ENCODE data around the gene SLAMF6.
A peak's percentile ranks its signal among the peaks of the same experiment; 100 is the strongest.
"Not testable (repeated sequence)": the region's sequence is repeated elsewhere in the genome, so short reads cannot be mapped to it uniquely, and the experiment has no call there.

The SLAMF6 gene

GRCh38 chr1:160538985-160539651 lies 16.1 kb upstream of the SLAMF6 start:
- CTCF ChIA-PET, result interaction anchor here (0.8 to 3.3 kb wide), 4 partner anchors 11 to 110 kb away, joined by 3 to 20 read pairs (median 16); no protein-coding TSS in a partner anchor
- no peak for DNase-seq (ENCODE audit: extremely low spot score)

DNA sequence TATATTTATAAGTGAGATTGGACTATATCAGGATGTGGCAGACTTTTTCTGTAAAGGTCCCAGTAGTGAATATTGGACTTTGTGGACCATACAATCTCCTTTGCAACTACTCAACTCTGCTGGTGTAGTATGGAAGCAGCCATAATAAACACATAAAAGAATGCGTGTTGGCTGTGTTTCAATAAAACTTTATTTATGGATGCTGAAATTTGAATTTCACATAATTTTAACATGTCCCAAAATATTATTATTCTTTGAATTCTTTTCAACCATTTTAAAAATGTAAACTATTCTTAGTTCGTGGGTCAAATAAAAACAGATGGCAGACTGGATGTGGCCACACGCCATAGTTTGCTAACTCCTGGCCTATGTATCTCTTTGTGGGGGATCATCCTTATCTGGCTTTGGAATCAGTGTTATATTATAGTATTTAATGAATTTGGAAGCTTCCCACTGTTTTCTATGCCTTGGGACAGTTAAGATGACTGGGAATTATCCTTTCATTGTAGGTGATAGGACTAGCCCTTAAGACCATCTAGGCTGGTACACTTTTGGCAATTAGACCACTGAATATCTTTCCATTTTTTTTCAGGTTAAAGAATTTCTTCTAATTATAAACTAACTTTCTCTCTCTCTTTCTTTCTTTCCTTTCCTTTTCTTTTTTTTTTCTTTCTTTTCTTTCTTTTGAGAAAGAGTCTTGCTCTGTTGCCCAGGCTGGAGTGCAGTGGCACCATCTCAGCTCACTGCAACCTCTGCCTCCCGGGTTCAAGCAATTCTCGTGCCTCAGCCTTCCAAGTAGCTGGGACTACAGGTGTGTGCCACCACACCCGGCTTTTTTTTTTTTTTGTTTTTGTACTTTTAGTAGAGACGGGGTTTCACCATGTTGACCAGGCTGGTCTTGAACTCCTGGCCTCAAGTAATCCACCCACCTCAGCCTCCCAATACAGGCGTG lies 14.9 kb upstream of the SLAMF6 start:
- POLR2A ChIA-PET, result interaction anchor here (0.7 kb wide), 1 partner anchor 1079 kb away, joined by 4 read pairs; no protein-coding TSS in a partner anchor

More at GRCh38 chr1:160538985-160539651, 16.1 kb upstream of the SLAMF6 start:
- TF ChIP-seq, protein P1, sequence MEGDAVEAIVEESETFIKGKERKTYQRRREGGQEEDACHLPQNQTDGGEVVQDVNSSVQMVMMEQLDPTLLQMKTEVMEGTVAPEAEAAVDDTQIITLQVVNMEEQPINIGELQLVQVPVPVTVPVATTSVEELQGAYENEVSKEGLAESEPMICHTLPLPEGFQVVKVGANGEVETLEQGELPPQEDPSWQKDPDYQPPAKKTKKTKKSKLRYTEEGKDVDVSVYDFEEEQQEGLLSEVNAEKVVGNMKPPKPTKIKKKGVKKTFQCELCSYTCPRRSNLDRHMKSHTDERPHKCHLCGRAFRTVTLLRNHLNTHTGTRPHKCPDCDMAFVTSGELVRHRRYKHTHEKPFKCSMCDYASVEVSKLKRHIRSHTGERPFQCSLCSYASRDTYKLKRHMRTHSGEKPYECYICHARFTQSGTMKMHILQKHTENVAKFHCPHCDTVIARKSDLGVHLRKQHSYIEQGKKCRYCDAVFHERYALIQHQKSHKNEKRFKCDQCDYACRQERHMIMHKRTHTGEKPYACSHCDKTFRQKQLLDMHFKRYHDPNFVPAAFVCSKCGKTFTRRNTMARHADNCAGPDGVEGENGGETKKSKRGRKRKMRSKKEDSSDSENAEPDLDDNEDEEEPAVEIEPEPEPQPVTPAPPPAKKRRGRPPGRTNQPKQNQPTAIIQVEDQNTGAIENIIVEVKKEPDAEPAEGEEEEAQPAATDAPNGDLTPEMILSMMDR (IDR thresholded peaks at IDR 0.05; ENCODE audit: control extremely low read depth, extremely low read depth, low read depth, missing control alignments), result no peak
- POLR2A ChIA-PET, result interaction anchor here (1.2 kb wide), 1 partner anchor 56 kb away, joined by 3 read pairs; no protein-coding TSS in a partner anchor

GRCh38 chr1:160534823-160535605 lies 12.0 kb upstream of the SLAMF6 start:
- CTCF ChIA-PET, result interaction anchor here (1.0 kb wide), 1 partner anchor 9 kb away, joined by 3 read pairs; no protein-coding TSS in a partner anchor
- no peak for DNase-seq (ENCODE audit: extremely low spot score)
- POLR2A ChIA-PET, result no interaction called here
- TF ChIP-seq, protein P1 (IDR thresholded peaks at IDR 0.05; ENCODE audit: control extremely low read depth, extremely low read depth, low read depth, missing control alignments), result peak; percentile 0

More for the DNA sequence above, 14.9 kb upstream of the SLAMF6 start:
- no peak for DNase-seq (ENCODE audit: extremely low spot score)
- TF ChIP-seq, protein P1 (IDR thresholded peaks at IDR 0.05; ENCODE audit: control extremely low read depth, extremely low read depth, low read depth, missing control alignments), result no peak
- CTCF ChIA-PET, result interaction anchor here (1.2 kb wide), 1 partner anchor 82 kb away, joined by 3 read pairs; no protein-coding TSS in a partner anchor

GRCh38 chr1:160532557-160532813 lies 9.4 kb upstream of the SLAMF6 start:
- CTCF ChIA-PET; DNase-seq (ENCODE audit: extremely low spot score); POLR2A ChIA-PET: not testable (repeated sequence)

DNA sequence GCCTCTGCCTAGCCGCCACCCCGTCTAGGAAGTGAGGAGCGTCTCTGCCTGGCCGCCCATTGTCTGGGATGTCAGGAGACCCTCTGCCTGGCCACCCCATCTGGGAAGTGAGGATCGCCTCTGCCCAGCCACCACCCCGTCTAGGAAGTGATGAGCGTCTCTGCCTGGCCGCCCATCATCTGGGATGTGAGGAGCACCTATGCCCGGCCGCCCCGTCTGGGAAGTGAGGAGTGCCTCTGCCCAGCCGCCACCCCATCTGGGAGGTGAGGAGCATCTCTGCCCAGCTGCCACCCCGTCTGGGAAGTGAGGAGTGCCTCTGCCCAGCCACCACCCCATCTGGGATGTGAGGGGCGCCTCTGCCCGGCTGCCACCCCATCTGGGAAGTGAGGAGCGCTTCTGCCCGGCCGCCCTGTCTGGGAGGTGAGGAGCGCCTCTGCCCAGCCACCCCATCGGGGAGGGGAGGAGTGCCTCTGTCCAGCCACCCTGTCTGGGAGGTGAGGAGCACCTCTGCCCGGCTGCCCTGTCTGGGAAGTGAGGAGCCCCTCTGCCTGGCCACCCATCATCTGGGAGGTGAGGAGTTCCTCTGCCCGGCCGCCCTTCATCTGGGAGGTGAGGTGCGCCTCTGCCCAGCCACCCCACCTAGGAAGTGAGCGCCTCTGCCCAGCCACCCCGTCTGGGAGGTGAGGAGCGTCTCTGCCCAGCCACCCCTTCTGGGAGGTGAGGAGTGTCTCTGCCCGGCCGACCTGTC lies 8.9 kb upstream of the SLAMF6 start:
- DNase-seq (ENCODE audit: extremely low spot score); POLR2A ChIA-PET; CTCF ChIA-PET: not testable (repeated sequence)

DNA sequence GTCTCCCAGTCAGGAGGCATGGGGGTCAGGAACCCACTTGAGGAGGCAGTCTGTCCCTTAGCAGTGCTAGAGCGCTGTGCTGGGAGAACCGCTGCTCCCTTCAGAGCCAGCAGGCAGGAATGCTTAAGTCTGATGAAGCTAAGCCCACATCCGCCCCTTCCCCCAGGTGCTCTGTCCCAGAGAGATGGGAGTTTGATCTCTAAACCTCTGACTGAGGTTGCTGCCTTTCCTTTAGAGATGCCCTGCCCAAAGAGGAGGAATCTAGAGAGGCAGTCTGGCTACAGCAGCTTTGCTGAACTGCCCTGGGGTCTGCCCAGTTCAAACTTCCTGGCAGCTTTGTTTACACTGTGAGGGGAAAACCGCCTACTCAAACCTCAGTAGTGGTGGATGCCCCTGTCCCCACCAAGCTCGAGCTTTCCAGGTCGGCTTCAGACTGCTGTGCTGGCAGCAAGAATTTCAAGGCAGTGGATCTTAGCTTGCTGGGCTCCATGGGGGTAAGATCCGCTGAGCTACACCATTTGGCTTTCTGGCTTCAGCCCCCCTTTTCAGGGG lies 6.4 kb upstream of the SLAMF6 start:
- CTCF ChIA-PET, result interaction anchor here (0.9 to 5.3 kb wide), 11 partner anchors 10 to 101 kb away, joined by 3 to 20 read pairs (median 3); no protein-coding TSS in a partner anchor
- POLR2A ChIA-PET; DNase-seq (ENCODE audit: extremely low spot score): not testable (repeated sequence)

DNA sequence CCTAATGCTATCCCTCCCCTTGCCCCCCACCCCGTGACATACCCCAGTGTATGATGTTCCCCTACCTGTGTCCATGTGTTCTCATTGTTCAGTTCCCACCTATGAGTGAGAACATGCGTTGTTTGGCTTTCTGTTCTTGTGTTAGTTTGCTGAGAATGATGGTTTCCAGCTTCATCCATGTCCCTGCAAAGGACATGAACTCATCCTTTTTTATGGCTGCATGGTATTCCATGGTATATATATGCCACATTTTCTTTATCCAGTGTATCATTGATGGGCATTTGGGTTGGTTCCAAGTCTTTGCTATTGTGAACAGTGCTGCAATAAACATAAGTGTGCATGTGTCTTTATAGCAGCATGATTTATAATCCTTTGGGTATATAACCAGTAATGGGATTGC lies 734 bp upstream of the SLAMF6 start:
- not testable (repeated sequence) for DNase-seq (ENCODE audit: extremely low spot score)
- ChIA-PET CTCF (interaction anchor here (0.8 to 2.7 kb wide), 3 partner anchors 18 to 35 kb away, joined by 3 to 14 read pairs (median 3); no protein-coding TSS in a partner anchor), POLR2A (interaction anchor here (0.9 kb wide), 1 partner anchor 24 kb away, joined by 5 read pairs; no protein-coding TSS in a partner anchor)

GRCh38 chr1:160522136-160522535 lies 919 bp downstream of the SLAMF6 start:
- CTCF ChIA-PET, result interaction anchor here (0.9 to 2.7 kb wide), 6 partner anchors 11 to 40 kb away, joined by 3 to 14 read pairs (median 3); no protein-coding TSS in a partner anchor
- DNase-seq (ENCODE audit: extremely low spot score), result no peak

More at GRCh38 chr1:160522136-160522535, 919 bp downstream of the SLAMF6 start:
- TF ChIP-seq, protein P1 (IDR thresholded peaks at IDR 0.05; ENCODE audit: control extremely low read depth, extremely low read depth, low read depth, missing control alignments), result no peak
- POLR2A ChIA-PET, result no interaction called here
